HG03159 (cell line): ENCODE measurements around the gene UNK.
"Not testable (repeated sequence)": the region's sequence is repeated elsewhere in the genome, so short reads cannot be mapped to it uniquely, and the experiment has no call there.

Experiments
- ATAC-seq: cut with Tn5 transposase; IDR thresholded peaks from one replicate; pipeline ENCODE4 v1.9.1; 2021; ENCODE audit warnings: mild to moderate bottlenecking, moderate library complexity; ENCODE audit not compliant: unreplicated experiment

The UNK gene

DNA sequence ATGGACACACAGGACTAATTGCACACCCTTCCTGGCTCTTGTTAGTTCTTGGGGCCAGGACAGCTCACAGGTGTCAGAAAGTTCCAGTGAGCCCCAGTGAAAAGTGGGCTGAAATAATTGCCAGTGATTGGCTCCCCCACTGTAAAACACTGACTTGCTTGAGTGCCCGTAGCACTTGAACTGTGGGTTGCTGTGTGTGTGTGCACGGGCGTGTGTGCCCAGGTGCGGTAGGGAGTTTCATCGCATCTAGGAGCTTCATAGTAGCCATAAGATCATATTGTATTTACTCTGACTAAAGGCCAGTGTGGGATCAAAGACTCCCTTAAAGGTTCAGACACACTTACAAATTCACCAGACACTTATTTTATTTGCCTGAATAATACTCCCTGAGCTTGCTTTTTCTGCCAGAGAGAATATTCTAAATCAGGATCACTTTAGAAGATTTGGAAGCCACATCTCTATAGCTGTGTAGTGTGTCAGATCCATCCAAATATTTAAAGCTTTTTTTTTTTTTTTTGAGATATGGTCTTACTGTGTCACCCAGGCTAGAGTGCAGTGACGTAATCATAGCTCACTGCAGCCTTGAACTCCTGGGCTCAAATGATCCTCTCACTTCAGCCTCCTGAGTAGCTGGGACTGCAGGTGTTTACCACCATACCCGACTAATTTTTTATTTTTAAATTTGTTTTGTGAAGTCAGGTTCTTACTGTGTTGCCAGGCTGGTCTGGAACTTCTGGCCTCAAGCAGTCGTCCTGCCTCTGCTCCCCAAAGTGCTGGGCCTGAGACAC is 11.4 kb downstream of the UNK start:
- no peak for ATAC-seq

GRCh38 chr17:75799402-75799801 is 14.8 kb downstream of the UNK start:
- no peak for ATAC-seq

DNA sequence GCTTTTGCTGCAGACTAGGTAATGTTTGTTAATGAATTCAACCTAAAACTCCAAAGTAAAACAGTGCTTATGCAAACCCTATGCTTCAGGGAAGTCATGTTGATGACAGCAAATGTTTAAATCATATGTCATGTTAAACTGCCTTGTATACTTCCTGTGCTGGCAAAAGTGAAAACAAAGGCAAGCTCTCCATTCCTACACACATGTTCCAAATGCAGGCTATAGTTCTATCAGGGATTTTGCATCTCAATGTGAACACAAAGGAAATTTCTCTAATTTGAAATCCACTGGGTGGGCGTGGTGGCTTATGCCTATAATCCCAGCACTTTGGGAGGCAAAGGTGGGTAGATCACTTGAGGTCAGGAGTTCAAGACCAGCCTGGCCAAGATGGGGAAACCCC is 19.3 kb downstream of the UNK start:
- ATAC-seq = no peak

DNA sequence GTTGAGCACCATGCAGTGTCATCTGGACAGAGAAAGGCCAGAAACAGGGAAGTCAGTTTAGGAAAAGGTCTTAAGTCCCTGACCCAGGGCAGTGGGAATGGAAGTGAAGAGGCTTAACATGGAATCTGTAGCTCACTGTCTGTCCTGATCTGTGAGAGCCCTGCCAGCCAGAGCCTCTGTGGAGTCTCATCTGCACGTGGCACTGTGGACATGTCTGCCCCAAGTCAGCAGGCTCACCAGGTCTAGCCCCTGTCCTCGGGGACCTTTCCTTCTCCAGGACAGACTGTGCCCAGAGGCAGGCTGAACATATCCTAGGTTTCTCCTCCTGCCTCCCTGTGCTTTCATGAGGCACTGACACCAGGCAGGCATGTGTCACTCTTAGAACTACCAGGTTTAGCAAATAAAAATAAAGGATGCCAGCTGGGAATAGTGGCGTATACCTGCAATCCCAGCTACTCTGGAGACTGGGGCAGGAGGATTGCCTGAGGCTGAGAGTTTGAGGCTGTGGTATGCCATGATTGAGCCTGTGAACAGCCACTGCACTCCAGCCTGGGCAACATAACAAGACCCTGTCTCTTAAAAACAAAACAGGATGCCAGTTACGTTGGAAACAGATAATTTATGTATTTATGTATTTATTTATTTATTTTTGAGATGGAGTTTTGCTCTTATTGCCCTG is 22.4 kb downstream of the UNK start:
- no peak for ATAC-seq

DNA sequence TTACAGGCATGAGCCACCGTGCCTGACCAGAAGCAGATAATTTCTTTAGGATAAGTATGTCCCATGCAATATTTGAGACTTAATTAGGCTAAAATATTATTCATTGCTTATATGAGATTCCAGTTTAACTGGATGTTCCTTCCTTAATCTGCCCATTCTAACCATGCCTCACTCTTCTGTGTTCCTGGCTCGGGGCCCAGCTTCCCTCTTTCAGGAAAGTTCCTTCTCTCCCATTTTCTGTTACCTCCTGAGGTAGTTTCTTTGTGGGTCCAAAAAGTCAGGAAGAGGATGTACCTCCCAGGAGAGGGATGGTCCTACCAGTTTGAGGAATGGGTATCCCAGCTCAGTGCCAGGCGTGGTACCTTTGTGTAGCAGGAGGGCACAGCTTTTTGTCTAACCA is 23.3 kb downstream of the UNK start:
- ATAC-seq = no peak

DNA sequence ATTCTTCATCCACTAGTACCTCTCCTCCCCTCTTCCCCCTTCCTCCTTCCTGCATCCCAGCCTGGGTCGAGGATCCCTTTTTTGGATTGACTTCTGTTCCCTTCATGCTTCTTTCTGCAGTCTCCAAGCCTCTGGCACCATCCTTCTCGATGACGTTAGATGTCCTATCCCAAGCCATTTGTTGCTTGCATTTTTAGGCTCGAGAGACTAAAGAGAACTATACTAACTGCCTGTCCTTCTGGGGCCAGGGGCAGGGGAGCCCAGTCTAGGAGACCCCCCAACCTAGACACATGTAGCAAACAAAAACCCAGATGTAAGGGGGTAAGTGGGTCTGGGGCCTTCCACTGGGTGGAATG is 23.9 kb downstream of the UNK start:
- ATAC-seq = no peak

GRCh38 chr17:75808905-75809621 is 24.5 kb downstream of the UNK start:
- no peak for ATAC-seq

GRCh38 chr17:75809631-75810111 is 25.1 kb downstream of the UNK start:
- no peak for ATAC-seq

DNA sequence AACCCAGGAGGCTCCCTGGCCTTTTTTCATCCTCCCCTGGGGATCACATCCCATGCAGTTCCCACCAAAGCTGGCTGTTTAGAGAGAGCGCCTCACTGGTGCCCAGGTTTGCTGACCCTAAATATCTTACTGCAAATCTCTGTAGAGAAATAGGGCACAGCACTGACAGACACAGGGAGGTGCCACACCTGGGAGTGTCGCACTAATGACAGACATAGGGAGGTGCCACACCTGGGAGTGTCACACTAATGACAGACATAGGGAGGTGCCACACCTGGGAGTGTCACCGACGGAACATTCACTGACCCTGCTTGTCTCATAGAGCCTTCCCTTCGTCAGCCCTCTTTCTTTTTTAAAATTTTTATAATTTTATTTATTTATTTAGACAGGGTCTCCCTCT is 25.6 kb downstream of the UNK start:
- no peak for ATAC-seq

- not testable (repeated sequence) for ATAC-seq
These were observed 26.1 kb downstream of the UNK start for GRCh38 chr17:75810756-75811155.

DNA sequence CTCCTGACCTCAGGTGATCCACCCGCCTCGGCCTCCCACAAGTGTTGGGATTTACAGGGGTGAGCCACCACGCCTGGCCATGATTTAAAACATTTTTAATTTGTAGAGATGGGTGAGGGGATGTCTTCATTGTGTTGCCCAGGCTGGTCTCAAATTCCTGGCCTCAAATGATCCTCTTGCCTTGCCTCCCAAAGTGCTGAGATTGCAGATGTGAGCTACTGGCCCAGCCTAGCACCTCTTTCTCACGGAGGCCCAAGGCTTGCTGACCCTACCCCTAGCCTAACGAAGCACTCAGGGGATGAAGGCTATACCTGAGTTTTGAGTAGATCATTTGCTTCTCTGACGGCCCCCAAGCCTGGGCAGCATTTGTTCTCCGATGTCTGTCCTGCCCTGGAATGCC is 26.6 kb downstream of the UNK start:
- no peak for ATAC-seq

DNA sequence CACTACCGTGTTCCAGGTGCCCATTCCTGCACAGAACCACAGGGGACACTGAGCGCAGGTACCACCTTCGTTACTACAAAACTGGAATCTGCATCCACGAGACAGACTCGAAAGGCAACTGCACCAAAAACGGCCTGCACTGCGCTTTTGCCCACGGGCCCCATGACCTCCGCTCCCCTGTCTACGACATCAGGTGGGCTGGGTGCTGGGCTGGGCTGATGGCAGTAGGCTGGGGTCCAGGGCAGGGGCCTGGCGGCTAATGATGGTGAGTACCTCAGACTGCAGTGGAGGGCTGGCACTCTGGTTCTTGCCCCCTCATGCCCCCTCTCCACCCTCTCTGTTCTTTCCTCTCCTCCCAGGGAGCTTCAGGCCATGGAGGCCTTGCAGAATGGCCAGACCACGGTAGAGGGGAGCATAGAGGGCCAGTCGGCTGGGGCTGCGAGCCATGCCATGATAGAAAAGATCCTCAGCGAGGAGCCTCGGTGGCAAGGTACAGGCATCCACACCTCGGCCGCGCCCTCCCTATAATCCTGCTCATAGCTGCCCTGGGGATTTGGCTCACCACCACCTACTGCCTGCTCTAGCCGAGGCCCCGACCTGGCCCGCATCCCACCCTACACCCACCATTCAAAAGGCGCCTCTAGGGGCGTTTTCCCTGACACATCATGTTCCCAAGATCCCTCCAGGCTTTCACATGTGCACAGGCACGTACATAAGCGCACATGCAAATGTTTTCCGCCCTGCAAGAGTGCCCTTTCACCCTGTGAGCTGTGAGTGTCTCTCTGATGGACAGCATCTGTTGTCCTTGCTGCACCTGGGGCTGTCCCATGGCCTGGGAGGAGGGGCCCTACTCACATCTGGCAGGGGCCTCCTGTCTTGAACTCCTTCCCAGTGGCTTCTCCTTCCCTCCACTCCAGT is 27.7 kb downstream of the UNK start:
- no peak for ATAC-seq

DNA sequence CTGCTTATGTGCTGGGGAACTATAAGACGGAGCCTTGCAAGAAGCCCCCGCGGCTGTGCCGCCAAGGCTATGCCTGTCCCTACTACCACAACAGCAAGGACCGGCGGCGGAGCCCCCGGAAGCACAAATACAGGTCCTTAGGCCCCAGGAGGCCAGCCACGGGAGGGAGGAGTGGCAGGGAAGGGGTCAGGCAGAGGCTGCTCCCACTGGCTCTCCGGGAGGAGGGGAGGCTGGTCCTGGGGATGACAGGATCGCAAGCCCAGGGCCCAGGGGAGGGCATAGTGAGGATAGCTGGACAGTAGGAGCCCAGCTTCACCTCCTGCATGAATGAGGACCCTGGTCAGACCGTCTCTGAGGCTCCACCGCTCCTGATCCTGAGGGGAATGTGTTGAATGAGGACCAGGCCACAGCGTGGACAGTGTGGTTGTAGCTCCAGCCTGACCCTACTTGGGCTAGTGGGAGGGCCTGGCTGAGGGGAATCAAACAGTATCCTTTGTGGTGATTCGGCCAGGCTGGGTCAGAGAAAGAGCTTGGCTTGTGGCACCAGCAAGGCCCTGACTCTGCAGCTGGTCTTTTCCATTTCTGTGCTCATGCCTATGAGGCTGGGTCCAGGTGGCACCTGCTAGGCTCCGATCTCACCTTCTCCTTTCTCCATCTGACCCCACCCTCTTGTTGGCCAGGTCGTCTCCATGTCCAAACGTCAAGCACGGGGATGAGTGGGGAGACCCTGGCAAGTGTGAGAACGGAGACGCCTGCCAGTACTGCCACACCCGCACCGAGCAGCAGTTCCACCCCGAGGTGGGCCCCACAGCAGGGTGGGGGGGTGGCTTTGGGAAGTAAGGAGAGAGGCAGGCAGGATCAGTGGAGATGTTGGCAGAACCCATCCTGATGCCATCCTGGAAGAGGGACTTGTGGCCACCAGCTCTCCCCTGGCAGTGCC is 28.7 kb downstream of the UNK start:
- ATAC-seq = no peak

- no peak for ATAC-seq
These were observed 29.4 kb downstream of the UNK start for GRCh38 chr17:75814021-75814395.

GRCh38 chr17:75814900-75815373 is 30.3 kb downstream of the UNK start:
- no peak for ATAC-seq

GRCh38 chr17:75815399-75815798 is 30.8 kb downstream of the UNK start:
- ATAC-seq = no peak

DNA sequence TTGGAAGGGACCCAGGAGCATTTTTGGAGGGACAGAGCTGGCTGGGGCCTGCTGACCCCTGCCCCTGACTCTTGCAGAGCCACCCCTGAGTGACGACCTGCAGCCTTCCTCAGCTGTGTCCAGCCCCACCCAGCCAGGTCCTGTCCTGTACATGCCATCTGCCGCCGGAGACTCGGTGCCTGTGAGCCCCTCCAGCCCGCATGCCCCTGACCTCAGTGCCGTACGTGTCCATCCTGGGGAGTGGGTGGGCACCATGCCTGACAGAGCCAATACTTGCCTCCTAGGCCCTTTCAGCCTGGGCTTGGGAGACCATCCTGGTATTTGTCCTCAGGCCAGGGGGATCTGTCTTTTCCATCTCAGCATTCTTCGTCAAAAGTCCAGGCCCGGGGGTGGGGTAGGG is 32.1 kb downstream of the UNK start:
- ATAC-seq = no peak

DNA sequence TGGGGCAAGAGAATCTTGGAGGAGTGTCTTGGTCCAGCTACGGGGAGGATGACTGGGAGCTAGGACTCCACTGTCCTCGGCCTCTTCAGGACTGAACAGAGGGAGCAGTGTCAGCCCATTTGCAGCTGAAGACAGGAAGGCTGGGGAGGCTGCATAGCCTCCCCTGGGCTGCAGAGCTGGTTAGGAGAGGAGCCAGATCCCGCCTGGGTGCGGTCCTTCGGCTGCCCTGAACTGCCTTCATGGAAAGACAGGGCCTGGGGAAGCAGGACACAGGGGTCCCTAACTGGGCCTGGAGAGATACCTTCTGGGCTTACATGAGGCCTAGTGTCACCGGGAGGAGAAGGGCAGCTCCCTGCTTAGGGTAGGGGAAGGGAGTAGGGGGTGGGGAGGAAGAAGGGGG is 33.0 kb downstream of the UNK start:
- no peak for ATAC-seq

GRCh38 chr17:75818326-75818885 is 33.8 kb downstream of the UNK start:
- ATAC-seq = no peak
